Endodermal cell (in vitro differentiated cells): Measurements from ENCODE around the gene R3HDM1. TPM values are rescaled to one million over a fixed set of nuclear protein-coding genes. Genes with fewer than 3 reads are reported as not detected.
"Not testable (repeated sequence)": the region's sequence is repeated elsewhere in the genome, so short reads cannot be mapped to it uniquely, and the experiment has no call there.

Experiments used
- DNase-seq: peaks from one replicate; pipeline ENCODE4 v3.0.0-alpha.2; 2017
- H3K27ac ChIP-seq: 2 replicates; pipeline ENCODE4 v1.5.1; 2013; ENCODE audit warnings: mild to moderate bottlenecking, low read depth, low read length, moderate library complexity
- H3K27me3 ChIP-seq: 2 replicates; pipeline ENCODE4 v1.6.1; 2013; ENCODE audit warnings: mild to moderate bottlenecking, low read length, moderate library complexity; ENCODE audit not compliant: insufficient read depth, control insufficient read depth, poor library complexity, severe bottlenecking
- H3K36me3 ChIP-seq: 2 replicates; pipeline ENCODE4 v1.7.0; 2013; ENCODE audit warnings: mild to moderate bottlenecking, low read length, moderate library complexity; ENCODE audit not compliant: control insufficient read depth, insufficient read depth
- H3K4me1 ChIP-seq: one replicate; pipeline ENCODE4 v1.7.0; 2013; ENCODE audit warnings: low read length; ENCODE audit not compliant: control insufficient read depth, insufficient read depth
- H3K4me3 ChIP-seq: 2 replicates; pipeline ENCODE4 v1.5.1; 2013; ENCODE audit warnings: mild to moderate bottlenecking, low read length, moderate library complexity
- H3K9ac ChIP-seq: 2 replicates; pipeline ENCODE4 v1.6.1; 2013; ENCODE audit warnings: mild to moderate bottlenecking, low read length, moderate library complexity; ENCODE audit not compliant: poor library complexity, severe bottlenecking; ENCODE audit errors: extremely low read depth
- H3K9me3 ChIP-seq: 2 replicates; pipeline ENCODE4 v1.6.1; 2013; ENCODE audit warnings: mild to moderate bottlenecking, low read length, moderate library complexity; ENCODE audit not compliant: control insufficient read depth
- H3K27ac Mint-ChIP-seq: 2 replicates; pipeline ENCODE4 v1.8.0; 2020; ENCODE audit warnings: mixed read lengths
- H3K27me3 Mint-ChIP-seq: 2 replicates; pipeline ENCODE4 v1.8.0; 2021; ENCODE audit warnings: mild to moderate bottlenecking, mixed read lengths; ENCODE audit not compliant: insufficient read depth
- H3K36me3 Mint-ChIP-seq: 2 replicates; pipeline ENCODE4 v1.8.0; 2020; ENCODE audit warnings: low read depth, mixed read lengths
- H3K4me1 Mint-ChIP-seq: 2 replicates; pipeline ENCODE4 v1.8.0; 2020; ENCODE audit warnings: mixed read lengths
- H3K4me3 Mint-ChIP-seq: 2 replicates; pipeline ENCODE4 v1.8.0; 2020; ENCODE audit warnings: mild to moderate bottlenecking, moderate library complexity, mixed read lengths
- H3K9me3 Mint-ChIP-seq: 2 replicates; pipeline ENCODE4 v1.8.0; 2020; ENCODE audit warnings: mild to moderate bottlenecking, mixed read lengths
- CTCF ChIP-seq: fragments of 200-600 bp; sonication (generic); conservative IDR thresholded peaks from 2 replicates; pipeline ENCODE4 v1.5.0; 2021; ENCODE audit warnings: antibody characterized with exemption, mild to moderate bottlenecking
- WGBS, 2 experiments: methylation state at CpG; one replicate each; pipeline versions ENCODE4 v1.1.5 to v1.1.7; 2013; ENCODE audit warnings: missing lambda C conversion rate in 2 of 2, mixed read lengths in 1 of 2; ENCODE audit not compliant: insufficient coverage in 1 of 2, insufficient read length in 1 of 2; 5-methylcytosine and 5-hydroxymethylcytosine counted together
- total RNA-seq, 2 donors: library from RNA; stranded (reverse); fragmentation: NEBNext Ultra II Directional in 1 of 2; extraction: Animal tissue kit (Norgen Biotek cat#: 25700) in 1 of 2; gene quantifications; 2 replicates in 1 of 2; 3 replicates in 1 of 2; pipeline ENCODE4 v1.2.1, GENCODE V29; 2021

The R3HDM1 gene
- total RNA-seq, 2 donors from 2014 or later: 52.6 to 67.0 TPM

GRCh38 chr2:135709992-135710391 is 178.7 kb downstream of the R3HDM1 start:
- TF ChIP-seq CTCF: peak; percentile 98
- no peaks in the 10 kb centered on the region for H3K4me1 Mint-ChIP-seq
- no peaks in the 10 kb centered on the region for H3K27me3 Mint-ChIP-seq
- H3K4me3 Mint-ChIP-seq: no peak overlapping the region
- H3K27me3 ChIP-seq: no peaks in the 10 kb centered on the region
- H3K36me3 Mint-ChIP-seq: peaks cover 37% of the 10 kb centered on the region
- no peak overlapping the region for H3K27ac Mint-ChIP-seq
- no peak overlapping the region for H3K27ac ChIP-seq
- no peaks in the 10 kb centered on the region for H3K9me3 ChIP-seq
- no peaks in the 10 kb centered on the region for H3K9me3 Mint-ChIP-seq
- no peak overlapping the region for H3K9ac ChIP-seq
- H3K4me3 ChIP-seq: no peak overlapping the region
- 78 to 93% methylated on average over 3 to 6 of the region's 6 CpGs for WGBS, 2 experiments
- H3K4me1 ChIP-seq: no peaks in the 10 kb centered on the region
- peak; percentile 81 for DNase-seq
- H3K36me3 ChIP-seq: peaks cover 33% of the 10 kb centered on the region

GRCh38 chr2:135715086-135715485 is 183.8 kb downstream of the R3HDM1 start:
- not testable (repeated sequence) for H3K4me3 ChIP-seq, H3K27me3 Mint-ChIP-seq, H3K4me3 Mint-ChIP-seq, DNase-seq, H3K9ac ChIP-seq, H3K27me3 ChIP-seq, H3K27ac Mint-ChIP-seq, H3K9me3 ChIP-seq, H3K9me3 Mint-ChIP-seq, H3K27ac ChIP-seq, H3K4me1 ChIP-seq, H3K4me1 Mint-ChIP-seq
- peaks cover 57% of the 10 kb centered on the region for H3K36me3 ChIP-seq
- WGBS, 2 experiments: 89 to 95% methylated on average over 3 to 9 of the region's 9 CpGs
- H3K36me3 Mint-ChIP-seq: peaks cover 55% of the 10 kb centered on the region

GRCh38 chr2:135728064-135728743 is 196.9 kb downstream of the R3HDM1 start:
- DNase-seq: no peak
- Mint-ChIP-seq H3K27ac (no peak overlapping the region), H3K36me3 (peaks cover 24% of the 10 kb centered on the region), H3K4me1 (no peaks in the 10 kb centered on the region), H3K27me3 (no peaks in the 10 kb centered on the region), H3K9me3 (no peaks in the 10 kb centered on the region), H3K4me3 (no peak overlapping the region)
- H3K36me3 ChIP-seq: peaks cover 17% of the 10 kb centered on the region
- 93 to 100% methylated on average over 1 to 2 of the region's 2 CpGs for WGBS, 2 experiments
- H3K9me3 ChIP-seq: no peaks in the 10 kb centered on the region
- no peak overlapping the region for H3K4me3 ChIP-seq
- no peak overlapping the region for H3K27ac ChIP-seq
- no peak for TF ChIP-seq CTCF
- no peak overlapping the region for H3K9ac ChIP-seq
- no peaks in the 10 kb centered on the region for H3K27me3 ChIP-seq
- no peaks in the 10 kb centered on the region for H3K4me1 ChIP-seq

- H3K4me3 Mint-ChIP-seq: no peak overlapping the region
- DNase-seq: no peak
Observed at GRCh38 chr2:135732561-135732960, 201.3 kb downstream of the R3HDM1 start.

More at GRCh38 chr2:135732561-135732960, 201.3 kb downstream of the R3HDM1 start:
- TF ChIP-seq CTCF: no peak
- Histone ChIP-seq H3K27ac (no peak overlapping the region), H3K9me3 (peaks cover 5% of the 10 kb centered on the region), H3K4me1 (no peaks in the 10 kb centered on the region), H3K27me3 (peaks cover 3% of the 10 kb centered on the region), H3K9ac (no peak overlapping the region), H3K36me3 (no peaks in the 10 kb centered on the region), H3K4me3 (no peak overlapping the region)
- Mint-ChIP-seq H3K9me3 (peaks cover 5% of the 10 kb centered on the region), H3K4me1 (peaks cover 3% of the 10 kb centered on the region), H3K36me3 (no peaks in the 10 kb centered on the region), H3K27me3 (peaks cover 11% of the 10 kb centered on the region), H3K27ac (no peak overlapping the region)
- 94 to 100% methylated on average over 5 of the region's 5 CpGs for WGBS, 2 experiments
